ENCODE data around the gene SLC44A4. TPM values are rescaled to one million over a fixed set of nuclear protein-coding genes. Genes with fewer than 3 reads are reported as not detected.
A peak's percentile ranks its signal among the peaks of the same experiment; 100 is the strongest.
"Not testable (repeated sequence)": the region's sequence is repeated elsewhere in the genome, so short reads cannot be mapped to it uniquely, and the experiment has no call there.

Gene SLC44A4
- total and polyA plus RNA-seq, 2 donors = 0.42 to 1.7 TPM

- Histone ChIP-seq H3K36me3 (ENCODE audit: control insufficient read depth in 2 of 2, insufficient read depth in 2 of 2, low read length in 1 of 2) (peaks cover 0 to 5% of the 10 kb centered on the region in 2 donors), H3K4me1 (ENCODE audit: control insufficient read depth in 2 of 2, insufficient read depth in 2 of 2, low read length in 2 of 2) (peaks cover 11 to 47% of the 10 kb centered on the region in 2 donors), H3K4me3 (ENCODE audit: low read length in 2 of 2) (no peak overlapping the region), H3K27me3 (ENCODE audit: control insufficient read depth in 2 of 2, insufficient read depth in 1 of 2, low read length in 1 of 2) (peaks cover 0 to 13% of the 10 kb centered on the region in 2 donors), H3K9me3 (ENCODE audit: control insufficient read depth in 2 of 2, insufficient read depth in 1 of 2, low read length in 1 of 2) (peaks cover 0 to 4% of the 10 kb centered on the region in 2 donors), H3K27ac (ENCODE audit: low read depth in 1 of 2, low read length in 1 of 2) (peak overlapping the region in 1 of 2 donors; percentile 93)
- DNase-seq (ENCODE audit: low read depth in 6 of 9, low spot score in 9 of 9) = no peak
- 94% methylated on average over 15 of the region's 15 CpGs for WGBS
Observed at GRCh38 chr6:31831350-31832215, 47.2 kb downstream of the SLC44A4 start.

GRCh38 chr6:31830886-31831335 is 47.9 kb downstream of the SLC44A4 start:
- Histone ChIP-seq H3K27me3 (ENCODE audit: control insufficient read depth in 2 of 2, insufficient read depth in 1 of 2, low read length in 1 of 2) (peaks cover 0 to 15% of the 10 kb centered on the region in 2 donors), H3K36me3 (ENCODE audit: control insufficient read depth in 2 of 2, insufficient read depth in 2 of 2, low read length in 1 of 2) (no peaks in the 10 kb centered on the region), H3K4me1 (ENCODE audit: control insufficient read depth in 2 of 2, insufficient read depth in 2 of 2, low read length in 2 of 2) (peaks cover 10 to 45% of the 10 kb centered on the region in 2 donors), H3K4me3 (ENCODE audit: low read length in 2 of 2) (peak overlapping the region; percentile 50 to 52), H3K27ac (ENCODE audit: low read depth in 1 of 2, low read length in 1 of 2) (peak overlapping the region; percentile 33 to 93), H3K9me3 (ENCODE audit: control insufficient read depth in 2 of 2, insufficient read depth in 1 of 2, low read length in 1 of 2) (peaks cover 0 to 4% of the 10 kb centered on the region in 2 donors)
- 62% methylated on average over 6 of the region's 6 CpGs for WGBS
- no peak for DNase-seq (ENCODE audit: low read depth in 6 of 9, low spot score in 9 of 9)

GRCh38 chr6:31829633-31830283 is 49.0 kb downstream of the SLC44A4 start:
- DNase-seq (ENCODE audit: low read depth in 6 of 9, low spot score in 9 of 9) = peak in 4 of 9 donors; percentile 49 to 84 (median 56)
- H3K36me3 ChIP-seq (ENCODE audit: control insufficient read depth in 2 of 2, insufficient read depth in 2 of 2, low read length in 1 of 2) = no peaks in the 10 kb centered on the region
- H3K27me3 ChIP-seq (ENCODE audit: control insufficient read depth in 2 of 2, insufficient read depth in 1 of 2, low read length in 1 of 2) = peaks cover 0 to 15% of the 10 kb centered on the region in 2 donors
- peak overlapping the region; percentile 53 to 93 for H3K27ac ChIP-seq (ENCODE audit: low read depth in 1 of 2, low read length in 1 of 2)
- H3K9me3 ChIP-seq (ENCODE audit: control insufficient read depth in 2 of 2, insufficient read depth in 1 of 2, low read length in 1 of 2) = peaks cover 0 to 4% of the 10 kb centered on the region in 2 donors
- peaks cover 10 to 44% of the 10 kb centered on the region in 2 donors for H3K4me1 ChIP-seq (ENCODE audit: control insufficient read depth in 2 of 2, insufficient read depth in 2 of 2, low read length in 2 of 2)
- WGBS = 2% methylated on average over 15 of the region's 15 CpGs
- peak overlapping the region; percentile 50 to 52 for H3K4me3 ChIP-seq (ENCODE audit: low read length in 2 of 2)

- peak in 8 of 9 donors; percentile 86 to 96 (median 93) for DNase-seq (ENCODE audit: low read depth in 6 of 9, low spot score in 9 of 9)
- under 1% methylated on average over 52 of the region's 56 CpGs for WGBS
- peak within 1 kb of the TSS; percentile 92 for H3K27ac ChIP-seq (ENCODE audit: low read depth in 1 of 2, low read length in 1 of 2)
- H3K4me3 ChIP-seq (ENCODE audit: low read length in 2 of 2) = peak within 1 kb of the TSS; percentile 45 to 63
- peaks cover 11 to 36% of the 10 kb centered on the region in 2 donors for H3K4me1 ChIP-seq (ENCODE audit: control insufficient read depth in 2 of 2, insufficient read depth in 2 of 2, low read length in 2 of 2)
- H3K9me3 ChIP-seq (ENCODE audit: control insufficient read depth in 2 of 2, insufficient read depth in 1 of 2, low read length in 1 of 2) = peaks cover 0 to 4% of the 10 kb centered on the region in 2 donors
- no peaks in the 10 kb centered on the region for H3K36me3 ChIP-seq (ENCODE audit: control insufficient read depth in 2 of 2, insufficient read depth in 2 of 2, low read length in 1 of 2)
- peaks cover 0 to 15% of the 10 kb centered on the region in 2 donors for H3K27me3 ChIP-seq (ENCODE audit: control insufficient read depth in 2 of 2, insufficient read depth in 1 of 2, low read length in 1 of 2)
Observed at GRCh38 chr6:31827286-31828079, 51.3 kb downstream of the SLC44A4 start, which contains the start of gene HSPA1B. HSPA1B (plus strand) TSS chr6:31827738; CDS start chr6:31827951, 213 bp downstream.

- H3K27ac ChIP-seq (ENCODE audit: low read depth in 1 of 2, low read length in 1 of 2) = peak overlapping the region; percentile 92
- peak overlapping the region; percentile 45 to 63 for H3K4me3 ChIP-seq (ENCODE audit: low read length in 2 of 2)
- 2% methylated on average over 13 of the region's 13 CpGs for WGBS
- no peaks in the 10 kb centered on the region for H3K36me3 ChIP-seq (ENCODE audit: control insufficient read depth in 2 of 2, insufficient read depth in 2 of 2, low read length in 1 of 2)
- H3K9me3 ChIP-seq (ENCODE audit: control insufficient read depth in 2 of 2, insufficient read depth in 1 of 2, low read length in 1 of 2) = peaks cover 0 to 4% of the 10 kb centered on the region in 2 donors
- peaks cover 0 to 18% of the 10 kb centered on the region in 2 donors for H3K27me3 ChIP-seq (ENCODE audit: control insufficient read depth in 2 of 2, insufficient read depth in 1 of 2, low read length in 1 of 2)
- H3K4me1 ChIP-seq (ENCODE audit: control insufficient read depth in 2 of 2, insufficient read depth in 2 of 2, low read length in 2 of 2) = peaks cover 14 to 41% of the 10 kb centered on the region in 2 donors
- no peak for DNase-seq (ENCODE audit: low read depth in 6 of 9, low spot score in 9 of 9)
Observed at GRCh38 chr6:31826793-31827285, 52.0 kb downstream of the SLC44A4 start.

- Histone ChIP-seq H3K36me3 (ENCODE audit: control insufficient read depth in 2 of 2, insufficient read depth in 2 of 2, low read length in 1 of 2) (no peaks in the 10 kb centered on the region), H3K9me3 (ENCODE audit: control insufficient read depth in 2 of 2, insufficient read depth in 1 of 2, low read length in 1 of 2) (peaks cover 0 to 12% of the 10 kb centered on the region in 2 donors), H3K27ac (ENCODE audit: low read depth in 1 of 2, low read length in 1 of 2) (peak overlapping the region in 1 of 2 donors; percentile 15), H3K27me3 (ENCODE audit: control insufficient read depth in 2 of 2, insufficient read depth in 1 of 2, low read length in 1 of 2) (peaks cover 0 to 25% of the 10 kb centered on the region in 2 donors), H3K4me1 (ENCODE audit: control insufficient read depth in 2 of 2, insufficient read depth in 2 of 2, low read length in 2 of 2) (peaks cover 15 to 43% of the 10 kb centered on the region in 2 donors), H3K4me3 (ENCODE audit: low read length in 2 of 2) (no peak overlapping the region)
- 94% methylated on average over 4 of the region's 4 CpGs for WGBS
- DNase-seq (ENCODE audit: low read depth in 6 of 9, low spot score in 9 of 9) = no peak
Observed at GRCh38 chr6:31825553-31825952, 53.2 kb downstream of the SLC44A4 start.

GRCh38 chr6:31823592-31824196 is 55.1 kb downstream of the SLC44A4 start:
- not testable (repeated sequence) for H3K4me3 ChIP-seq (ENCODE audit: low read length in 2 of 2); DNase-seq (ENCODE audit: low read depth in 6 of 9, low spot score in 9 of 9); H3K36me3 ChIP-seq (ENCODE audit: control insufficient read depth in 2 of 2, insufficient read depth in 2 of 2, low read length in 1 of 2); H3K27ac ChIP-seq (ENCODE audit: low read depth in 1 of 2, low read length in 1 of 2)
- peaks cover 0 to 12% of the 10 kb centered on the region in 2 donors for H3K9me3 ChIP-seq (ENCODE audit: control insufficient read depth in 2 of 2, insufficient read depth in 1 of 2, low read length in 1 of 2)
- H3K27me3 ChIP-seq (ENCODE audit: control insufficient read depth in 2 of 2, insufficient read depth in 1 of 2, low read length in 1 of 2) = peaks cover 0 to 28% of the 10 kb centered on the region in 2 donors
- 81% methylated on average over 9 of the region's 9 CpGs for WGBS
- H3K4me1 ChIP-seq (ENCODE audit: control insufficient read depth in 2 of 2, insufficient read depth in 2 of 2, low read length in 2 of 2) = peaks cover 15 to 37% of the 10 kb centered on the region in 2 donors
